Activated CD4-positive, CD25-positive, alpha-beta regulatory T cell treated with anti-CD3 and anti-CD28 coated beads, Interleukin-2, amount 50 U/mL, for 72 hours (primary cell): Measurements from ENCODE around the gene TRMT61B.

Experiments
- DNase-seq: peaks from one replicate; pipeline ENCODE4 v3.0.0; 2021

Gene TRMT61B

DNA sequence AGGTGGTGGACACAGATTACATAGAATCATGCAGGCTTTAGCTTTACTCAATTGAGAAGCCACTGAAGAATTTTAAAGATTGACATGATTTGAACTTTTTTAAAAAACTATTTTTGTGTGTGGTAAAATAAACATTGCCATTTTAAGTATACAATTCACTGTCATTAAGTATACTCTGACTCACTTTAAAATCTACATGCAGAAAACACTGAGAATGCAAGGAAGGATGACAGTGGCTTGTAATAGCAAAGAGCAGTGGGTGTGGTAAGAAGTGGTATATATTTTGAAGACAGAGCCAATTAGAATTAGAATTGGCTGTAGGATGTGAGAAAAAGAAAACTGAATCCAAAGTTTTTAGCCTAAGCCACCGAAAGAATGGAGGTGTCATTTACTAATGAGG is 14.9 kb downstream of the TRMT61B start:
- DNase-seq, result no peak

GRCh38 chr2:28842042-28842441 is 28.1 kb downstream of the TRMT61B start:
- DNase-seq, result no peak

GRCh38 chr2:28838971-28839370 is 31.1 kb downstream of the TRMT61B start:
- DNase-seq, result no peak

DNA sequence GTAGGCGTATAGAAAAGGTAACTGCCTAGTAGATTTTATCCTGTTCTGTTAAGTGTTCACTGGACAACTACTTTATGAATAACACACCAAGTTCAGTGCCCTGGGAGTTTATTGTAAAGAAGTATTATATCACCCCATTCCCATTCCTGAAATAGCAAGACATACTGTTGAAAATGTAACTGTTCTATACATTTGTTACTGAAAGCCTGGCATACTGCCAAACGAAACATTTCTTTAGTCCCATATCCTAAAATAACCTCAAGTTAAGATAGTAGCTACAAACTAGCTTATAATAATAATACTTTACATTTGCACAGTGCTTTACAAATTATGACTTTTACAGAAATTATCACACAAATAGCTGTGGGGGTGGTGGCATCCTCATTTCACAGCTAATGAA is 34.3 kb downstream of the TRMT61B start:
- DNase-seq, result no peak

GRCh38 chr2:28833740-28834470 is 36.2 kb downstream of the TRMT61B start:
- no peak for DNase-seq

DNA sequence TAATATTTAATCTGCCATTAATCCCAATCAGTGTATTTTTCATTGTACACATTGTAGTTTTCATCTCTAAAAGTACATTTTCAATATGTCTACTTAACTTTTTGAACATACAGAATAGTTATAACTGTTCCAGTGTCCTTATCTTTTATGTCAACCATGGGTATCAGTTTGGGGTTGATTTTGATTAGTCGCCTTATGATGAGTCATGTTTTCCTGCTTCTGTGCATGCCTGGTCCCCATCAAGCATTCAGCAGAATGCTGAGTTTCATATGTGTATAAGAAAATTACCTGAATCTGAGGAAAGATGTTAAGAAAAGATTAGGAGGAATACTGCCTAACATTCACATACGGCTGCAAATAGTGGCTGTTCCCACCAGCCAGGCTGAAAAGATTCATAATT is 41.7 kb downstream of the TRMT61B start:
- no peak for DNase-seq

DNA sequence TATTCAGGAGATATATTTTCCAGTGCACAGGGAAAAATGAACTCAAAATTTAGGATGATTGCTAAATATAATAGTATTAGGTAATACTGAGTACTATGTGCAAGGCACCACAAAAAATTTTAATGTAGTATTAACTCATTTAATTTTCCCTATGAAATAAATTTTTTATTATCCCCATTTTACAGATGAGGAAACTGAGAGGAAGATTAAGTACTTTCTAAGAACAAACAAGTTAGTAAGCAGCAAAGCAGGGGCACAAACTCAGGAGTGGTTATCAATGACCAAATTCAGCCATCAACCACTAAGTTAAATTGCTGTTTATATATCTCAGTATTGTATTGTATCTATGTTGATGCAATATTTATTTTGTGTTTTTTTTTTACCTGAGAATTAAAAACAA is 45.2 kb downstream of the TRMT61B start:
- no peak for DNase-seq

GRCh38 chr2:28824207-28824606 is 45.9 kb downstream of the TRMT61B start:
- DNase-seq, result no peak

DNA sequence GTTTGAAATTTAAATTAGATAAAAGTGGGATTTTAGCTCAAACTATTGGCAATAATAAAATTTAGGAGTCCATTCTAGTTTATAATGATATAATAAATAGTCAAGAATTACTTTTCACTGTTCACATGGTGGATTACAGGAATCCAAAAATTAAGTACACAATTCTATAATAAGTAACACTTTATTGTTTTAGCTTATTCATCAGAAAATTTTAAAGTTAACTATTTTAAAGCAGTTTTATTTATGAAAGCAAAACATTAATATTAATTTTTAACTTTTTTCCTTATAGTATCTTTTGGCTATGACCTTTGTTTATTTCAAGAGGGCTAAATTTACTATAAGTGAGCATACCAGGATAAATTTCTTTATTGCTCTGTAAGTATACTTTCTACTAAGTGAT is 48.1 kb downstream of the TRMT61B start:
- DNase-seq, result no peak

- DNase-seq, result peak; percentile 53
These were observed 48.7 kb downstream of the TRMT61B start for GRCh38 chr2:28821295-28821958.

- no peak for DNase-seq
These were observed 52.1 kb downstream of the TRMT61B start for GRCh38 chr2:28818053-28818452.

GRCh38 chr2:28810384-28811285 is 59.5 kb downstream of the TRMT61B start, which contains the start of gene SPDYA:
SPDYA (plus strand) TSS chr2:28810834; CDS start chr2:28816015, 5,181 bp downstream.
- peak; percentile 81 for DNase-seq

GRCh38 chr2:28809927-28810326 is 60.2 kb downstream of the TRMT61B start:
- no peak for DNase-seq

GRCh38 chr2:28802975-28803429 is 67.1 kb downstream of the TRMT61B start:
- DNase-seq, result no peak

GRCh38 chr2:28801726-28802125 is 68.4 kb downstream of the TRMT61B start:
- DNase-seq, result no peak
